ENCODE results near the gene C1orf116.

DNA sequence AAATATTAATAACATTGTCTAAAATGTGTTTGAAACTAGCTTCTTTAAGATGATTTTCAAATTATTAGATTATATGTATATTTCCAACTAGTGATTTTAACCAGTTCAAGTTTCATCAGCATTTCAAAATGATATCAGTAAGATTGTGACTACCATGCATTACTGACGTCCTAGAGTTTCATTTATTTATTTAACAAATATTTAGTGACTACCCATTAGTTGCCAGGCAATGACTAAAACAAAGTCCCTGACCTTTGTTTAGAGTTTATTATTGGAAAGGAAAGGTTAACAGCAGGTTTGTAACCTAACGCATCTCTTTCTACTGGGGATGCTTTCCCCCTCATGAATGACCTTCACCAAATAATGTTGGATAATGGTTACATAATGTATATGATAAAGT lies 48.5 kb upstream of the C1orf116 start:
- TF ChIP-seq, protein P1, sequence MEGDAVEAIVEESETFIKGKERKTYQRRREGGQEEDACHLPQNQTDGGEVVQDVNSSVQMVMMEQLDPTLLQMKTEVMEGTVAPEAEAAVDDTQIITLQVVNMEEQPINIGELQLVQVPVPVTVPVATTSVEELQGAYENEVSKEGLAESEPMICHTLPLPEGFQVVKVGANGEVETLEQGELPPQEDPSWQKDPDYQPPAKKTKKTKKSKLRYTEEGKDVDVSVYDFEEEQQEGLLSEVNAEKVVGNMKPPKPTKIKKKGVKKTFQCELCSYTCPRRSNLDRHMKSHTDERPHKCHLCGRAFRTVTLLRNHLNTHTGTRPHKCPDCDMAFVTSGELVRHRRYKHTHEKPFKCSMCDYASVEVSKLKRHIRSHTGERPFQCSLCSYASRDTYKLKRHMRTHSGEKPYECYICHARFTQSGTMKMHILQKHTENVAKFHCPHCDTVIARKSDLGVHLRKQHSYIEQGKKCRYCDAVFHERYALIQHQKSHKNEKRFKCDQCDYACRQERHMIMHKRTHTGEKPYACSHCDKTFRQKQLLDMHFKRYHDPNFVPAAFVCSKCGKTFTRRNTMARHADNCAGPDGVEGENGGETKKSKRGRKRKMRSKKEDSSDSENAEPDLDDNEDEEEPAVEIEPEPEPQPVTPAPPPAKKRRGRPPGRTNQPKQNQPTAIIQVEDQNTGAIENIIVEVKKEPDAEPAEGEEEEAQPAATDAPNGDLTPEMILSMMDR (IDR thresholded peaks at IDR 0.05), result no peak
- TF ChIP-seq POLR2A (IDR thresholded peaks at IDR 0.05), result no peak
